ENCODE results near the gene NVL.

DNA sequence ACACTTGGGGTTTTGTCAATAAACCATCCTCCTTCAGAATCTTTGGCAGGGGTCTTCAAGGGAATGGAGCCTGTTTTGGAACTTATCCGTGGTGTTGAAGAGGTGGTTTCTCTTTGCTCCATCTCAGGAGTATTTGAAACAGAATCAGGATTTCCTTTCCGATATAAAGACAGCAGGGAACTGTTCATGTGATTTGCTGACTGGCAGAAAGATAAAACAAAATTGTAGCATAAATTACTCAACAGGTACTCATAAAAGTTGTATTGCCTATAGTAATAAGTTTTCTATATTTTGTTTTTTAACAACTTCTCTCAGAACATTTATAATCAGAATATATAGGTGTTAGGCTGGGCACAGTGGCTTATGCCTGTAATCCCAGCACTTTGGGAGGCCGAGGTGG is 21.9 kb downstream of the NVL start:
- TF ChIP-seq, protein P1, sequence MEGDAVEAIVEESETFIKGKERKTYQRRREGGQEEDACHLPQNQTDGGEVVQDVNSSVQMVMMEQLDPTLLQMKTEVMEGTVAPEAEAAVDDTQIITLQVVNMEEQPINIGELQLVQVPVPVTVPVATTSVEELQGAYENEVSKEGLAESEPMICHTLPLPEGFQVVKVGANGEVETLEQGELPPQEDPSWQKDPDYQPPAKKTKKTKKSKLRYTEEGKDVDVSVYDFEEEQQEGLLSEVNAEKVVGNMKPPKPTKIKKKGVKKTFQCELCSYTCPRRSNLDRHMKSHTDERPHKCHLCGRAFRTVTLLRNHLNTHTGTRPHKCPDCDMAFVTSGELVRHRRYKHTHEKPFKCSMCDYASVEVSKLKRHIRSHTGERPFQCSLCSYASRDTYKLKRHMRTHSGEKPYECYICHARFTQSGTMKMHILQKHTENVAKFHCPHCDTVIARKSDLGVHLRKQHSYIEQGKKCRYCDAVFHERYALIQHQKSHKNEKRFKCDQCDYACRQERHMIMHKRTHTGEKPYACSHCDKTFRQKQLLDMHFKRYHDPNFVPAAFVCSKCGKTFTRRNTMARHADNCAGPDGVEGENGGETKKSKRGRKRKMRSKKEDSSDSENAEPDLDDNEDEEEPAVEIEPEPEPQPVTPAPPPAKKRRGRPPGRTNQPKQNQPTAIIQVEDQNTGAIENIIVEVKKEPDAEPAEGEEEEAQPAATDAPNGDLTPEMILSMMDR (IDR thresholded peaks at IDR 0.05), result no peak
- TF ChIP-seq POLR2A (IDR thresholded peaks at IDR 0.05), result no peak

Data from breast epithelium (tissue), 3 donors.